ENCODE results near the gene BICDL2.

BICDL2 gene

DNA sequence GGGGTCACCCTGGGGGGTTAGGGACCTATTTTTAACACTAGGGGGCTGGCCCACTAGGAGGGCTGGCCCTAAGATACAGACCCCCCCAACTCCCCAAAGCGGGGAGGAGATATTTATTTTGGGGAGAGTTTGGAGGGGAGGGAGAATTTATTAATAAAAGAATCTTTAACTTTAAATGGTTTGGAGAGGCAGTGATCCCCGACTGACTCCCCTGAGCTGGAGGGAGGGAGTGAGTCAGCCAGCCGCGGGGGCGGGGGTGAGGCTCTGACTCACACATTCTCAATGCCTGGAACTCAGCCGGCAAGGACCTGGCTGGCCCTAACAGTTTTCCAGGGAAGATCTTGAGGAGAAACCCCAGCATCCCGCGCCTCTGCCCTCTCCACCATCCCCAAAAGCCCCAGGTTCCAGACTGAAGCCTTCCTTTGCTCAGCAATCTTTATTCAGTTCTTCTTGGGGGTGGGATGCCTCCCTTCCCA is 14.5 kb downstream of the BICDL2 start (continued):
- TF ChIP-seq, protein P1, sequence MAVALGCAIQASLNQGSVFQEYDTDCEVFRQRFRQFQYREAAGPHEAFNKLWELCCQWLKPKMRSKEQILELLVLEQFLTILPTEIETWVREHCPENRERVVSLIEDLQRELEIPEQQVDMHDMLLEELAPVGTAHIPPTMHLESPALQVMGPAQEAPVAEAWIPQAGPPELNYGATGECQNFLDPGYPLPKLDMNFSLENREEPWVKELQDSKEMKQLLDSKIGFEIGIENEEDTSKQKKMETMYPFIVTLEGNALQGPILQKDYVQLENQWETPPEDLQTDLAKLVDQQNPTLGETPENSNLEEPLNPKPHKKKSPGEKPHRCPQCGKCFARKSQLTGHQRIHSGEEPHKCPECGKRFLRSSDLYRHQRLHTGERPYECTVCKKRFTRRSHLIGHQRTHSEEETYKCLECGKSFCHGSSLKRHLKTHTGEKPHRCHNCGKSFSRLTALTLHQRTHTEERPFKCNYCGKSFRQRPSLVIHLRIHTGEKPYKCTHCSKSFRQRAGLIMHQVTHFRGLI (tag by site-specific recombination; IDR thresholded peaks at IDR 0.05), result peak; percentile 76; the same call in 1 of the 2 replicates
- TF ChIP-seq ZNF558 (tag by site-specific recombination; IDR thresholded peaks at IDR 0.05), result no peak
- TF ChIP-seq ZNF175 (tag by site-specific recombination; IDR thresholded peaks at IDR 0.05), result no peak
- TF ChIP-seq, protein P2, sequence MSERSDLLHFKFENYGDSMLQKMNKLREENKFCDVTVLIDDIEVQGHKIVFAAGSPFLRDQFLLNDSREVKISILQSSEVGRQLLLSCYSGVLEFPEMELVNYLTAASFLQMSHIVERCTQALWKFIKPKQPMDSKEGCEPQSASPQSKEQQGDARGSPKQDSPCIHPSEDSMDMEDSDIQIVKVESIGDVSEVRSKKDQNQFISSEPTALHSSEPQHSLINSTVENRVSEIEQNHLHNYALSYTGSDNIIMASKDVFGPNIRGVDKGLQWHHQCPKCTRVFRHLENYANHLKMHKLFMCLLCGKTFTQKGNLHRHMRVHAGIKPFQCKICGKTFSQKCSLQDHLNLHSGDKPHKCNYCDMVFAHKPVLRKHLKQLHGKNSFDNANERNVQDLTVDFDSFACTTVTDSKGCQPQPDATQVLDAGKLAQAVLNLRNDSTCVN (tag by site-specific recombination; optimal IDR thresholded peaks at IDR 0.05), result no peak
- no peak for TF ChIP-seq ZNF621 (tag by site-specific recombination; IDR thresholded peaks at IDR 0.05)
- TF ChIP-seq, protein P3, sequence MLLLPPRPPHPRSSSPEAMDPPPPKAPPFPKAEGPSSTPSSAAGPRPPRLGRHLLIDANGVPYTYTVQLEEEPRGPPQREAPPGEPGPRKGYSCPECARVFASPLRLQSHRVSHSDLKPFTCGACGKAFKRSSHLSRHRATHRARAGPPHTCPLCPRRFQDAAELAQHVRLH (tag by site-specific recombination; IDR thresholded peaks at IDR 0.05), result no peak
- TF ChIP-seq, protein P4, sequence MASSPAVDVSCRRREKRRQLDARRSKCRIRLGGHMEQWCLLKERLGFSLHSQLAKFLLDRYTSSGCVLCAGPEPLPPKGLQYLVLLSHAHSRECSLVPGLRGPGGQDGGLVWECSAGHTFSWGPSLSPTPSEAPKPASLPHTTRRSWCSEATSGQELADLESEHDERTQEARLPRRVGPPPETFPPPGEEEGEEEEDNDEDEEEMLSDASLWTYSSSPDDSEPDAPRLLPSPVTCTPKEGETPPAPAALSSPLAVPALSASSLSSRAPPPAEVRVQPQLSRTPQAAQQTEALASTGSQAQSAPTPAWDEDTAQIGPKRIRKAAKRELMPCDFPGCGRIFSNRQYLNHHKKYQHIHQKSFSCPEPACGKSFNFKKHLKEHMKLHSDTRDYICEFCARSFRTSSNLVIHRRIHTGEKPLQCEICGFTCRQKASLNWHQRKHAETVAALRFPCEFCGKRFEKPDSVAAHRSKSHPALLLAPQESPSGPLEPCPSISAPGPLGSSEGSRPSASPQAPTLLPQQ (tag by site-specific recombination; IDR thresholded peaks at IDR 0.05), result no peak; the same call in 1 of the 2 replicates
- no peak for TF ChIP-seq MYNN (tag by site-specific recombination; IDR thresholded peaks at IDR 0.05; ENCODE audit: borderline replicate concordance)
- TF ChIP-seq ZNF664 (tag by site-specific recombination; IDR thresholded peaks at IDR 0.05), result no peak
- TF ChIP-seq ZNF623 (tag by site-specific recombination; IDR thresholded peaks at IDR 0.05), result no peak
- peak; percentile 67 for TF ChIP-seq KLF8 (tag by site-specific recombination; IDR thresholded peaks at IDR 0.05)
- TF ChIP-seq ZFP37 (tag by site-specific recombination; IDR thresholded peaks at IDR 0.05), result no peak
- no peak for TF ChIP-seq ZNF324 (tag by site-specific recombination; IDR thresholded peaks at IDR 0.05)
- no peak for TF ChIP-seq SP3 (tag by site-specific recombination; IDR thresholded peaks at IDR 0.05)
- TF ChIP-seq ZNF184 (tag by site-specific recombination; IDR thresholded peaks at IDR 0.05), result no peak
- TF ChIP-seq ZBTB21 (tag by site-specific recombination; IDR thresholded peaks at IDR 0.05), result 0 out of 2 replicates have a peak, but pooled peaks have one; percentile 22
- TF ChIP-seq, protein P5, sequence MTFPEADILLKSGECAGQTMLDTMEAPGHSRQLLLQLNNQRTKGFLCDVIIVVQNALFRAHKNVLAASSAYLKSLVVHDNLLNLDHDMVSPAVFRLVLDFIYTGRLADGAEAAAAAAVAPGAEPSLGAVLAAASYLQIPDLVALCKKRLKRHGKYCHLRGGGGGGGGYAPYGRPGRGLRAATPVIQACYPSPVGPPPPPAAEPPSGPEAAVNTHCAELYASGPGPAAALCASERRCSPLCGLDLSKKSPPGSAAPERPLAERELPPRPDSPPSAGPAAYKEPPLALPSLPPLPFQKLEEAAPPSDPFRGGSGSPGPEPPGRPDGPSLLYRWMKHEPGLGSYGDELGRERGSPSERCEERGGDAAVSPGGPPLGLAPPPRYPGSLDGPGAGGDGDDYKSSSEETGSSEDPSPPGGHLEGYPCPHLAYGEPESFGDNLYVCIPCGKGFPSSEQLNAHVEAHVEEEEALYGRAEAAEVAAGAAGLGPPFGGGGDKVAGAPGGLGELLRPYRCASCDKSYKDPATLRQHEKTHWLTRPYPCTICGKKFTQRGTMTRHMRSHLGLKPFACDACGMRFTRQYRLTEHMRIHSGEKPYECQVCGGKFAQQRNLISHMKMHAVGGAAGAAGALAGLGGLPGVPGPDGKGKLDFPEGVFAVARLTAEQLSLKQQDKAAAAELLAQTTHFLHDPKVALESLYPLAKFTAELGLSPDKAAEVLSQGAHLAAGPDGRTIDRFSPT (tag by site-specific recombination; IDR thresholded peaks at IDR 0.05), result peak; percentile 88
- no peak for TF ChIP-seq ZNF19 (tag by site-specific recombination; IDR thresholded peaks at IDR 0.05; ENCODE audit: low read depth)
- TF ChIP-seq ZNF785 (tag by site-specific recombination; IDR thresholded peaks at IDR 0.05), result no peak
- TF ChIP-seq ZNF677 (tag by site-specific recombination; IDR thresholded peaks at IDR 0.05), result no peak
- no peak for TF ChIP-seq ZNF302 (tag by site-specific recombination; IDR thresholded peaks at IDR 0.05; ENCODE audit: low read depth)
- no peak for TF ChIP-seq ZBTB1 (tag by site-specific recombination; IDR thresholded peaks at IDR 0.05)
- no peak for TF ChIP-seq KLF9 (tag by site-specific recombination; IDR thresholded peaks at IDR 0.05; ENCODE audit: low read depth)
- TF ChIP-seq, protein P6, sequence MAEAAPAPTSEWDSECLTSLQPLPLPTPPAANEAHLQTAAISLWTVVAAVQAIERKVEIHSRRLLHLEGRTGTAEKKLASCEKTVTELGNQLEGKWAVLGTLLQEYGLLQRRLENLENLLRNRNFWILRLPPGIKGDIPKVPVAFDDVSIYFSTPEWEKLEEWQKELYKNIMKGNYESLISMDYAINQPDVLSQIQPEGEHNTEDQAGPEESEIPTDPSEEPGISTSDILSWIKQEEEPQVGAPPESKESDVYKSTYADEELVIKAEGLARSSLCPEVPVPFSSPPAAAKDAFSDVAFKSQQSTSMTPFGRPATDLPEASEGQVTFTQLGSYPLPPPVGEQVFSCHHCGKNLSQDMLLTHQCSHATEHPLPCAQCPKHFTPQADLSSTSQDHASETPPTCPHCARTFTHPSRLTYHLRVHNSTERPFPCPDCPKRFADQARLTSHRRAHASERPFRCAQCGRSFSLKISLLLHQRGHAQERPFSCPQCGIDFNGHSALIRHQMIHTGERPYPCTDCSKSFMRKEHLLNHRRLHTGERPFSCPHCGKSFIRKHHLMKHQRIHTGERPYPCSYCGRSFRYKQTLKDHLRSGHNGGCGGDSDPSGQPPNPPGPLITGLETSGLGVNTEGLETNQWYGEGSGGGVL (tag by site-specific recombination; IDR thresholded peaks at IDR 0.05), result peak; percentile 59; the same call in 1 of the 2 replicates
- TF ChIP-seq, protein P7, sequence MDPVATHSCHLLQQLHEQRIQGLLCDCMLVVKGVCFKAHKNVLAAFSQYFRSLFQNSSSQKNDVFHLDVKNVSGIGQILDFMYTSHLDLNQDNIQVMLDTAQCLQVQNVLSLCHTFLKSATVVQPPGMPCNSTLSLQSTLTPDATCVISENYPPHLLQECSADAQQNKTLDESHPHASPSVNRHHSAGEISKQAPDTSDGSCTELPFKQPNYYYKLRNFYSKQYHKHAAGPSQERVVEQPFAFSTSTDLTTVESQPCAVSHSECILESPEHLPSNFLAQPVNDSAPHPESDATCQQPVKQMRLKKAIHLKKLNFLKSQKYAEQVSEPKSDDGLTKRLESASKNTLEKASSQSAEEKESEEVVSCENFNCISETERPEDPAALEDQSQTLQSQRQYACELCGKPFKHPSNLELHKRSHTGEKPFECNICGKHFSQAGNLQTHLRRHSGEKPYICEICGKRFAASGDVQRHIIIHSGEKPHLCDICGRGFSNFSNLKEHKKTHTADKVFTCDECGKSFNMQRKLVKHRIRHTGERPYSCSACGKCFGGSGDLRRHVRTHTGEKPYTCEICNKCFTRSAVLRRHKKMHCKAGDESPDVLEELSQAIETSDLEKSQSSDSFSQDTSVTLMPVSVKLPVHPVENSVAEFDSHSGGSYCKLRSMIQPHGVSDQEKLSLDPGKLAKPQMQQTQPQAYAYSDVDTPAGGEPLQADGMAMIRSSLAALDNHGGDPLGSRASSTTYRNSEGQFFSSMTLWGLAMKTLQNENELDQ (tag by site-specific recombination; IDR thresholded peaks at IDR 0.05; ENCODE audit: low read depth), result no peak
- peak; percentile 97 for TF ChIP-seq IKZF3 (tag by site-specific recombination; IDR thresholded peaks at IDR 0.05)

All from HEK293 (cell line).